ENCODE measurements around the gene GHRHR. TPM values are rescaled to one million over a fixed set of nuclear protein-coding genes. Genes with fewer than 3 reads are reported as not detected.

Gene GHRHR
- total and polyA plus RNA-seq, 9 of the 15 experiments (the other 6 are each of a cell fraction or from before 2014, with no cell fraction given) = not detected

DNA sequence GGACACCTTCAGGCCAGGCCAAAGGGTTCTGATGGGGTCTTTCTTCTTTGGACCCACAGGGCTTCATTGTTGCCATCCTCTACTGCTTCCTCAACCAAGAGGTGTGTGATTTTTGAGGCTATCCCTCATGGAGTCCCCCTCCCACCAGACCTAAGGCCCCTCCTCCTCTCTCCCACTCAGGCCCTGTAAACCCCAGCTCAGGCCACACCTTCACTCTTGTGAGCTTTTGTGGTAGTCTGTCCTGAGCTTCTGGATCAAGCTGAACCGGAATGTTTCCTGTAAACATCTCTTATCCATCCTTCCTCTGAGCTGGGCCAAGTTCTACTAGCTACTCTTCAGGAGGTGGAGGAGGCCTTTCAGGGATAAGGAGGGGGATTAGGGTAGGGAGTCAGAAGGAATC, 13.5 kb downstream of the GHRHR start (continued):
- TF ChIP-seq, protein P1, sequence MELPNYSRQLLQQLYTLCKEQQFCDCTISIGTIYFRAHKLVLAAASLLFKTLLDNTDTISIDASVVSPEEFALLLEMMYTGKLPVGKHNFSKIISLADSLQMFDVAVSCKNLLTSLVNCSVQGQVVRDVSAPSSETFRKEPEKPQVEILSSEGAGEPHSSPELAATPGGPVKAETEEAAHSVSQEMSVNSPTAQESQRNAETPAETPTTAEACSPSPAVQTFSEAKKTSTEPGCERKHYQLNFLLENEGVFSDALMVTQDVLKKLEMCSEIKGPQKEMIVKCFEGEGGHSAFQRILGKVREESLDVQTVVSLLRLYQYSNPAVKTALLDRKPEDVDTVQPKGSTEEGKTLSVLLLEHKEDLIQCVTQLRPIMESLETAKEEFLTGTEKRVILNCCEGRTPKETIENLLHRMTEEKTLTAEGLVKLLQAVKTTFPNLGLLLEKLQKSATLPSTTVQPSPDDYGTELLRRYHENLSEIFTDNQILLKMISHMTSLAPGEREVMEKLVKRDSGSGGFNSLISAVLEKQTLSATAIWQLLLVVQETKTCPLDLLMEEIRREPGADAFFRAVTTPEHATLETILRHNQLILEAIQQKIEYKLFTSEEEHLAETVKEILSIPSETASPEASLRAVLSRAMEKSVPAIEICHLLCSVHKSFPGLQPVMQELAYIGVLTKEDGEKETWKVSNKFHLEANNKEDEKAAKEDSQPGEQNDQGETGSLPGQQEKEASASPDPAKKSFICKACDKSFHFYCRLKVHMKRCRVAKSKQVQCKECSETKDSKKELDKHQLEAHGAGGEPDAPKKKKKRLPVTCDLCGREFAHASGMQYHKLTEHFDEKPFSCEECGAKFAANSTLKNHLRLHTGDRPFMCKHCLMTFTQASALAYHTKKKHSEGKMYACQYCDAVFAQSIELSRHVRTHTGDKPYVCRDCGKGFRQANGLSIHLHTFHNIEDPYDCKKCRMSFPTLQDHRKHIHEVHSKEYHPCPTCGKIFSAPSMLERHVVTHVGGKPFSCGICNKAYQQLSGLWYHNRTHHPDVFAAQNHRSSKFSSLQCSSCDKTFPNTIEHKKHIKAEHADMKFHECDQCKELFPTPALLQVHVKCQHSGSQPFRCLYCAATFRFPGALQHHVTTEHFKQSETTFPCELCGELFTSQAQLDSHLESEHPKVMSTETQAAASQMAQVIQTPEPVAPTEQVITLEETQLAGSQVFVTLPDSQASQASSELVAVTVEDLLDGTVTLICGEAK (IDR thresholded peaks at IDR 0.05) = no peak
- TF ChIP-seq, protein P1 (CRISPR knock-in tag; IDR thresholded peaks at IDR 0.05) = no peak
- TF ChIP-seq ZBTB26 (CRISPR knock-in tag; IDR thresholded peaks at IDR 0.05) = no peak
- no peak for TF ChIP-seq NFATC3 (IDR thresholded peaks at IDR 0.05)
- TF ChIP-seq, protein P2, sequence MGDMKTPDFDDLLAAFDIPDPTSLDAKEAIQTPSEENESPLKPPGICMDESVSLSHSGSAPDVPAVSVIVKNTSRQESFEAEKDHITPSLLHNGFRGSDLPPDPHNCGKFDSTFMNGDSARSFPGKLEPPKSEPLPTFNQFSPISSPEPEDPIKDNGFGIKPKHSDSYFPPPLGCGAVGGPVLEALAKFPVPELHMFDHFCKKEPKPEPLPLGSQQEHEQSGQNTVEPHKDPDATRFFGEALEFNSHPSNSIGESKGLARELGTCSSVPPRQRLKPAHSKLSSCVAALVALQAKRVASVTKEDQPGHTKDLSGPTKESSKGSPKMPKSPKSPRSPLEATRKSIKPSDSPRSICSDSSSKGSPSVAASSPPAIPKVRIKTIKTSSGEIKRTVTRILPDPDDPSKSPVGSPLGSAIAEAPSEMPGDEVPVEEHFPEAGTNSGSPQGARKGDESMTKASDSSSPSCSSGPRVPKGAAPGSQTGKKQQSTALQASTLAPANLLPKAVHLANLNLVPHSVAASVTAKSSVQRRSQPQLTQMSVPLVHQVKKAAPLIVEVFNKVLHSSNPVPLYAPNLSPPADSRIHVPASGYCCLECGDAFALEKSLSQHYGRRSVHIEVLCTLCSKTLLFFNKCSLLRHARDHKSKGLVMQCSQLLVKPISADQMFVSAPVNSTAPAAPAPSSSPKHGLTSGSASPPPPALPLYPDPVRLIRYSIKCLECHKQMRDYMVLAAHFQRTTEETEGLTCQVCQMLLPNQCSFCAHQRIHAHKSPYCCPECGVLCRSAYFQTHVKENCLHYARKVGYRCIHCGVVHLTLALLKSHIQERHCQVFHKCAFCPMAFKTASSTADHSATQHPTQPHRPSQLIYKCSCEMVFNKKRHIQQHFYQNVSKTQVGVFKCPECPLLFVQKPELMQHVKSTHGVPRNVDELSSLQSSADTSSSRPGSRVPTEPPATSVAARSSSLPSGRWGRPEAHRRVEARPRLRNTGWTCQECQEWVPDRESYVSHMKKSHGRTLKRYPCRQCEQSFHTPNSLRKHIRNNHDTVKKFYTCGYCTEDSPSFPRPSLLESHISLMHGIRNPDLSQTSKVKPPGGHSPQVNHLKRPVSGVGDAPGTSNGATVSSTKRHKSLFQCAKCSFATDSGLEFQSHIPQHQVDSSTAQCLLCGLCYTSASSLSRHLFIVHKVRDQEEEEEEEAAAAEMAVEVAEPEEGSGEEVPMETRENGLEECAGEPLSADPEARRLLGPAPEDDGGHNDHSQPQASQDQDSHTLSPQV (IDR thresholded peaks at IDR 0.05) = no peak
- no peak for TF ChIP-seq PYGO2 (tag; IDR thresholded peaks at IDR 0.05)
- no peak for TF ChIP-seq POLR2AphosphoS5 (IDR thresholded peaks at IDR 0.05; ENCODE audit: control insufficient read depth, insufficient read depth, low read depth, low read length)

Data from K562 (cell line).